ENCODE measurements around the gene KIRREL3.

GRCh38 chr11:126891556-126892217, 108.9 kb downstream of the KIRREL3 start:
- TF ChIP-seq, protein P1, sequence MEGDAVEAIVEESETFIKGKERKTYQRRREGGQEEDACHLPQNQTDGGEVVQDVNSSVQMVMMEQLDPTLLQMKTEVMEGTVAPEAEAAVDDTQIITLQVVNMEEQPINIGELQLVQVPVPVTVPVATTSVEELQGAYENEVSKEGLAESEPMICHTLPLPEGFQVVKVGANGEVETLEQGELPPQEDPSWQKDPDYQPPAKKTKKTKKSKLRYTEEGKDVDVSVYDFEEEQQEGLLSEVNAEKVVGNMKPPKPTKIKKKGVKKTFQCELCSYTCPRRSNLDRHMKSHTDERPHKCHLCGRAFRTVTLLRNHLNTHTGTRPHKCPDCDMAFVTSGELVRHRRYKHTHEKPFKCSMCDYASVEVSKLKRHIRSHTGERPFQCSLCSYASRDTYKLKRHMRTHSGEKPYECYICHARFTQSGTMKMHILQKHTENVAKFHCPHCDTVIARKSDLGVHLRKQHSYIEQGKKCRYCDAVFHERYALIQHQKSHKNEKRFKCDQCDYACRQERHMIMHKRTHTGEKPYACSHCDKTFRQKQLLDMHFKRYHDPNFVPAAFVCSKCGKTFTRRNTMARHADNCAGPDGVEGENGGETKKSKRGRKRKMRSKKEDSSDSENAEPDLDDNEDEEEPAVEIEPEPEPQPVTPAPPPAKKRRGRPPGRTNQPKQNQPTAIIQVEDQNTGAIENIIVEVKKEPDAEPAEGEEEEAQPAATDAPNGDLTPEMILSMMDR (IDR thresholded peaks at IDR 0.05), result no peak
- no peak for TF ChIP-seq POLR2AphosphoS5 (IDR thresholded peaks at IDR 0.05; ENCODE audit: low read depth, low read length)
- no peak for TF ChIP-seq SMC3 (IDR thresholded peaks at IDR 0.05; ENCODE audit: low read depth, low read length)

Measured in SK-N-SH (cell line).